ENCODE data around the gene BMP10. TPM values are rescaled to one million over a fixed set of nuclear protein-coding genes. Genes with fewer than 3 reads are reported as not detected.

The BMP10 gene
- total RNA-seq, 4 donors from 2014 or later: not detected

DNA sequence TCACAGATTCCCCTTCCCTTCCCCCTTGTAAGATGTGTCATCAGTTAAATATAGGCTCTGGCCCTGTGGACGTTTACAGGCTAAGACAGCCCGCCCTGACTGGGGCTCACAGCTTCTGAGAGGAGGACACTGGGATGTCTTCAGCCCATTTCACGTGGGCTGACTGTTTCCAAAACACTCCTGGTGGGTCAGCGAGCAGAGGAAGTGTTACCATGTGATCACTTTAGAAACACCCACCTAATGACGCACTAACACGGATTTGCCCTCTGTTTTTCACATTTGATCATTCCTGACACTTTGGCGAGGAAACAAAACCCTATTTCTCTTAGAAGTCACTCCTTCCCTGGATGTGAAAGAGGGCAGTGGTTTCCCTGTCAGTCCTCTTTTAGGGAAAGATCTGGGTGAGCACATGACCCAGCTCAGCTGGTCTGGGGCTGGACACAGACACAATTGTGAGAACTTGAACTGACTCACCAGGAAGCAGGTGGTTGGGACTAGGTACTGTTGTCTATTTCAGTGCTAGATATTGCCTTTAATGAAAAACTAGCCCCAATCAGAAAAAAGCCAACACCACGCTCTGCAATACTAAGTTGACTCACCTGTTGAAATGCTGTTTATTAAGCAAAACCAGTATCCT is 38.8 kb downstream of the BMP10 start:
- H3K27me3 ChIP-seq: no peaks in the 10 kb centered on the region
- peak in 2 of 3 donors; percentile 68 to 80 for DNase-seq
- peaks cover 0 to 42% (median 23%) of the 10 kb centered on the region in 4 donors for H3K4me1 ChIP-seq
- no peaks in the 10 kb centered on the region for H3K9me3 ChIP-seq
- H3K27ac ChIP-seq: peak overlapping the region; percentile 51 to 83 (median 72)
- no peaks in the 10 kb centered on the region for H3K36me3 ChIP-seq
- H3K4me3 ChIP-seq: no peak overlapping the region
- TF ChIP-seq, protein P1, sequence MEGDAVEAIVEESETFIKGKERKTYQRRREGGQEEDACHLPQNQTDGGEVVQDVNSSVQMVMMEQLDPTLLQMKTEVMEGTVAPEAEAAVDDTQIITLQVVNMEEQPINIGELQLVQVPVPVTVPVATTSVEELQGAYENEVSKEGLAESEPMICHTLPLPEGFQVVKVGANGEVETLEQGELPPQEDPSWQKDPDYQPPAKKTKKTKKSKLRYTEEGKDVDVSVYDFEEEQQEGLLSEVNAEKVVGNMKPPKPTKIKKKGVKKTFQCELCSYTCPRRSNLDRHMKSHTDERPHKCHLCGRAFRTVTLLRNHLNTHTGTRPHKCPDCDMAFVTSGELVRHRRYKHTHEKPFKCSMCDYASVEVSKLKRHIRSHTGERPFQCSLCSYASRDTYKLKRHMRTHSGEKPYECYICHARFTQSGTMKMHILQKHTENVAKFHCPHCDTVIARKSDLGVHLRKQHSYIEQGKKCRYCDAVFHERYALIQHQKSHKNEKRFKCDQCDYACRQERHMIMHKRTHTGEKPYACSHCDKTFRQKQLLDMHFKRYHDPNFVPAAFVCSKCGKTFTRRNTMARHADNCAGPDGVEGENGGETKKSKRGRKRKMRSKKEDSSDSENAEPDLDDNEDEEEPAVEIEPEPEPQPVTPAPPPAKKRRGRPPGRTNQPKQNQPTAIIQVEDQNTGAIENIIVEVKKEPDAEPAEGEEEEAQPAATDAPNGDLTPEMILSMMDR (IDR thresholded peaks at IDR 0.05): no peak
- no peak for TF ChIP-seq POLR2A (IDR thresholded peaks at IDR 0.05)

DNA sequence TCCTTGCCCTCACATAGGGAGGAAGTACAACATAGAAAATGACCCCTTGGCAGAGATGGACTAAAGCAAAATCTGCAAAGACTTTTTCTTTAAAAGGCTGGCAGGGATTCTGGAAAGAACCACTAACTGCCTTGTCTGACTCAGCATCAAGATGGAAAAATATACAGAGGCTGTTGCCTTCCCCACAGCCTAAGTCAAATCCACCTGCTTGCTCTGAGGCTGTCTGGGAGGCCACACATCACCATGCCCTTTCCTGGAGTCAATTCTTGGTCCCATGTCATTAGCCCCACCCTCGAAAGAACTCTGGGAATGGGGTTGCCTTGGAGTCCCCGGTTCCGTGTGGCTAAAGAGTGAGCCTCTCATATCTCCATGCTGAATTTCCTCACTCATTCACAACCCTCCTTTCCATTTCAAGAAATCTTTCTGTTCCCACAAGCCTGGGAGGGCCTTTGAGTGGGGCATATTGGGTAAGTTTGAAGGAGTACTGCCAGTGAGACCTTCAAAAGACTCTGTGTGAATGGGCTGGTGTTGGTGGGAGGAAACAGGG is 39.4 kb downstream of the BMP10 start:
- no peaks in the 10 kb centered on the region for H3K27me3 ChIP-seq
- no peak for DNase-seq
- peak overlapping the region; percentile 51 to 83 (median 72) for H3K27ac ChIP-seq
- no peak for TF ChIP-seq POLR2A (IDR thresholded peaks at IDR 0.05)
- TF ChIP-seq, protein P1 (IDR thresholded peaks at IDR 0.05): no peak
- H3K4me1 ChIP-seq: peaks cover 0 to 42% (median 23%) of the 10 kb centered on the region in 4 donors
- H3K36me3 ChIP-seq: no peaks in the 10 kb centered on the region
- H3K4me3 ChIP-seq: no peak overlapping the region
- no peaks in the 10 kb centered on the region for H3K9me3 ChIP-seq

DNA sequence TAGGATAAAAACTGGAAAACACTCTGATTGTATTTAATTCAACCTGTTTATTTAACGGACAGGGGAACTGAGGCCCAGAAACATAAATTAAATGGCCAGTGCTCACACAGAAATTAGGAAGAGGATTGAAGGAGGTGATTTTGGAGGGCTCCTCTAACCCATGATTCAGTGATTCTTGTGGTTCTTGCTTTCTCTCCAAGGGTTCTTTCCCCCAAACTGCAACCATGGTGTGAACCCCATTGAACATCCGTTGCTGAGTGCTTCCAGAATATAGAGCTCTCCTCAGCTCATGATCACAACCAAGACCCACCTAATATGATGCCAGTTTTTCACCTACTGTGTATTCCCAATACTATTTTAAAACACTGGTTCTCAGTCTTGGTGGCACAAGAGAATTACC is 41.4 kb downstream of the BMP10 start:
- no peak overlapping the region for H3K4me3 ChIP-seq
- DNase-seq: no peak
- TF ChIP-seq, protein P1 (IDR thresholded peaks at IDR 0.05): no peak
- TF ChIP-seq POLR2A (IDR thresholded peaks at IDR 0.05): no peak
- H3K27ac ChIP-seq: peak overlapping the region in 3 of 4 donors; percentile 65 to 70 (median 70)
- peaks cover 0 to 5% (median 0%) of the 10 kb centered on the region in 3 donors for H3K36me3 ChIP-seq
- peaks cover 0 to 42% (median 23%) of the 10 kb centered on the region in 4 donors for H3K4me1 ChIP-seq
- no peaks in the 10 kb centered on the region for H3K27me3 ChIP-seq
- no peaks in the 10 kb centered on the region for H3K9me3 ChIP-seq

DNA sequence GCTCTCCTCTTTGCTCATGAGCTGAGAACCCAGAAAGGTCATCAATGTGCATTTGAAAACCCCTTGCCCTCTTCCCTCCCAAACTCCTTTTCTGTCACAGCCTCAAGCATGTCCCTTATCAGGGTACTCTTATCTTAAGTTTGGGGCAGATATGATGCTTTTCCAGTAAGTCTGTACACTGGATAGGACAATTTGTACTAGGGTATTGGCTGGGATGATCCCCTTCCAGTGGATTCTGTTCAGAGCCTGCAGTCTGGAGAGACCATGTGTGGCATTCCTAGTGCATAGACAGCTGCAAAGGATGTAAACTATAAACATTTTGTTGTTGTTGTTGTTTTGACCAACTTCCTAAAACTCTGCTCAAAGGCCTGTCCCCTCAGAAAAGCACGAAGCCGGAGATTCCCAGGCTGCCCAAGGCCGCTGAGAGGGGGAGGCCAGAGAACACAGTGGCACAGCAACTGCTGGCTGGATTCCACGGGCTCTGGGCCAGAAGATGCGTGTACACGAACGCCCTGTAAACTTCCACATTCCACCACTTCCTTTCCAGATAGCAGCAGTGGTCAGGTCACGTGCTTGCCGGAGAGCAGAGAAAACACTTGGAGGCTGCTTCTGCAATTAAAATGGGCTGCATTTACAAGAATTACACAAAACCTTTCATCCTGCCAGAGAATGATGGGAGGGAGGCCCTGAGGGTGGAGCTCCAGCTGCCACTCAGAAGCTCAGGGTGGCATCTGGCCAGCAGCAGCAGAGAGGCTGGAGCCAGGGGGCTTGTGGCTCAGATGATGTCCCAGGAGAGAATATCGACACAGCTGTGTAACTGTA is 42.1 kb downstream of the BMP10 start:
- Histone ChIP-seq H3K4me3 (no peak overlapping the region), H3K36me3 (peaks cover 0 to 5% (median 0%) of the 10 kb centered on the region in 3 donors), H3K27ac (peak overlapping the region; percentile 35 to 70 (median 68)), H3K4me1 (peaks cover 0 to 42% (median 23%) of the 10 kb centered on the region in 4 donors), H3K9me3 (no peaks in the 10 kb centered on the region), H3K27me3 (no peaks in the 10 kb centered on the region)
- TF ChIP-seq, protein P1 (IDR thresholded peaks at IDR 0.05): peak in 3 of 6 experiments; percentile 21 to 27 (median 26)
- TF ChIP-seq POLR2A (IDR thresholded peaks at IDR 0.05): no peak
- peak; percentile 87 to 95 (median 88) for DNase-seq

DNA sequence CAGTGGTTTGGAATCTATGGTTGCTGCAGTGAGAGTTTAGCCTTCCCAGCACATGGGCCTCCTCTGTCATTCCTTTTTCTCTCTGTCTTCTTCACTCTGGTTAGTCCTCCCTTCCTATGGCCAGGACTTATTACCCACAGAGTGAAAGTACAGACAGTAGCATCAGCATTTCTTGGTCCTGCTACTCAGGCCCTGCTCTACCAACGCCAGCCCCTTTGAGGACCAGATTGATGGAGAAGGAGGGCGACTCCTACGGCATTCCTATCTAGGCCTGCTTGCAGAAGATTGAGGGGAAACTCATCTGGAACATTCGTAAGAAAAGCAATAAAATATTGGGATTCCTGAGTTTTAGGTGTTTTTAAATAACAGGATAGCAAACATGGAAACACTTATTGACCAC is 43.5 kb downstream of the BMP10 start:
- Histone ChIP-seq H3K36me3 (peaks cover 0 to 7% (median 0%) of the 10 kb centered on the region in 3 donors), H3K4me1 (peaks cover 0 to 42% (median 22%) of the 10 kb centered on the region in 4 donors), H3K27me3 (no peaks in the 10 kb centered on the region), H3K9me3 (no peaks in the 10 kb centered on the region), H3K27ac (peak overlapping the region in 1 of 4 donors; percentile 70), H3K4me3 (no peak overlapping the region)
- TF ChIP-seq, protein P1 (IDR thresholded peaks at IDR 0.05): no peak
- TF ChIP-seq POLR2A (IDR thresholded peaks at IDR 0.05): no peak
- DNase-seq: no peak
